ENCODE results near the gene KDM4C.

KDM4C gene

GRCh38 chr9:7163932-7164331 lies 406.2 kb downstream of the KDM4C start:
- TF ChIP-seq CTCF (IDR thresholded peaks at IDR 0.05), result no peak

GRCh38 chr9:7164440-7165330 lies 406.9 kb downstream of the KDM4C start:
- no peak overlapping the region for H3K27ac ChIP-seq
- H3K4me3 ChIP-seq (ENCODE audit: low read depth in 1 of 2, low read length in 1 of 2), result no peak overlapping the region
- no peak for TF ChIP-seq CTCF (IDR thresholded peaks at IDR 0.05)
- H3K4me1 ChIP-seq (ENCODE audit: control insufficient read depth in 1 of 2, insufficient read depth in 1 of 2, low read depth in 1 of 2, low read length in 1 of 2), result no peaks in the 10 kb centered on the region
- H3K36me3 ChIP-seq, result peaks cover 24% of the 10 kb centered on the region
- H3K9me3 ChIP-seq, result no peaks in the 10 kb centered on the region
- no peaks in the 10 kb centered on the region for H3K27me3 ChIP-seq

More at GRCh38 chr9:7163932-7164331, 406.2 kb downstream of the KDM4C start:
- H3K36me3 ChIP-seq, result peaks cover 24% of the 10 kb centered on the region
- H3K27ac ChIP-seq, result no peak overlapping the region
- no peaks in the 10 kb centered on the region for H3K9me3 ChIP-seq
- H3K27me3 ChIP-seq, result no peaks in the 10 kb centered on the region
- H3K4me1 ChIP-seq (ENCODE audit: control insufficient read depth in 1 of 2, insufficient read depth in 1 of 2, low read depth in 1 of 2, low read length in 1 of 2), result no peaks in the 10 kb centered on the region
- no peak overlapping the region for H3K4me3 ChIP-seq (ENCODE audit: low read depth in 1 of 2, low read length in 1 of 2)

GRCh38 chr9:7165331-7165975 lies 407.7 kb downstream of the KDM4C start:
- Histone ChIP-seq H3K4me1 (ENCODE audit: control insufficient read depth in 1 of 2, insufficient read depth in 1 of 2, low read depth in 1 of 2, low read length in 1 of 2) (no peaks in the 10 kb centered on the region), H3K4me3 (ENCODE audit: low read depth in 1 of 2, low read length in 1 of 2) (no peak overlapping the region), H3K27ac (no peak overlapping the region), H3K27me3 (no peaks in the 10 kb centered on the region), H3K36me3 (peaks cover 32% of the 10 kb centered on the region), H3K9me3 (no peaks in the 10 kb centered on the region)
- no peak for TF ChIP-seq CTCF (IDR thresholded peaks at IDR 0.05)

- no peak overlapping the region for H3K27ac ChIP-seq
- peaks cover 38% of the 10 kb centered on the region for H3K36me3 ChIP-seq
- no peaks in the 10 kb centered on the region for H3K9me3 ChIP-seq
- no peak overlapping the region for H3K4me3 ChIP-seq (ENCODE audit: low read depth in 1 of 2, low read length in 1 of 2)
- H3K4me1 ChIP-seq (ENCODE audit: control insufficient read depth in 1 of 2, insufficient read depth in 1 of 2, low read depth in 1 of 2, low read length in 1 of 2), result no peaks in the 10 kb centered on the region
- TF ChIP-seq CTCF (IDR thresholded peaks at IDR 0.05), result no peak
- no peaks in the 10 kb centered on the region for H3K27me3 ChIP-seq
These were observed 408.3 kb downstream of the KDM4C start for GRCh38 chr9:7166074-7166473.

GRCh38 chr9:7169717-7170389 lies 412.1 kb downstream of the KDM4C start:
- Histone ChIP-seq H3K27ac (no peak overlapping the region), H3K9me3 (no peaks in the 10 kb centered on the region), H3K27me3 (no peaks in the 10 kb centered on the region), H3K4me1 (ENCODE audit: control insufficient read depth in 1 of 2, insufficient read depth in 1 of 2, low read depth in 1 of 2, low read length in 1 of 2) (no peaks in the 10 kb centered on the region), H3K36me3 (peaks cover 47% of the 10 kb centered on the region), H3K4me3 (ENCODE audit: low read depth in 1 of 2, low read length in 1 of 2) (no peak overlapping the region)
- no peak for TF ChIP-seq CTCF (IDR thresholded peaks at IDR 0.05)
